GM21526 (cell line): Measurements from ENCODE around the gene PRDM13.

Experiments used
- ATAC-seq: cut with Tn5 transposase; IDR thresholded peaks from one replicate; pipeline ENCODE4 v1.9.1; 2021; ENCODE audit warnings: moderate library complexity; ENCODE audit not compliant: unreplicated experiment, low FRiP score

The PRDM13 gene

DNA sequence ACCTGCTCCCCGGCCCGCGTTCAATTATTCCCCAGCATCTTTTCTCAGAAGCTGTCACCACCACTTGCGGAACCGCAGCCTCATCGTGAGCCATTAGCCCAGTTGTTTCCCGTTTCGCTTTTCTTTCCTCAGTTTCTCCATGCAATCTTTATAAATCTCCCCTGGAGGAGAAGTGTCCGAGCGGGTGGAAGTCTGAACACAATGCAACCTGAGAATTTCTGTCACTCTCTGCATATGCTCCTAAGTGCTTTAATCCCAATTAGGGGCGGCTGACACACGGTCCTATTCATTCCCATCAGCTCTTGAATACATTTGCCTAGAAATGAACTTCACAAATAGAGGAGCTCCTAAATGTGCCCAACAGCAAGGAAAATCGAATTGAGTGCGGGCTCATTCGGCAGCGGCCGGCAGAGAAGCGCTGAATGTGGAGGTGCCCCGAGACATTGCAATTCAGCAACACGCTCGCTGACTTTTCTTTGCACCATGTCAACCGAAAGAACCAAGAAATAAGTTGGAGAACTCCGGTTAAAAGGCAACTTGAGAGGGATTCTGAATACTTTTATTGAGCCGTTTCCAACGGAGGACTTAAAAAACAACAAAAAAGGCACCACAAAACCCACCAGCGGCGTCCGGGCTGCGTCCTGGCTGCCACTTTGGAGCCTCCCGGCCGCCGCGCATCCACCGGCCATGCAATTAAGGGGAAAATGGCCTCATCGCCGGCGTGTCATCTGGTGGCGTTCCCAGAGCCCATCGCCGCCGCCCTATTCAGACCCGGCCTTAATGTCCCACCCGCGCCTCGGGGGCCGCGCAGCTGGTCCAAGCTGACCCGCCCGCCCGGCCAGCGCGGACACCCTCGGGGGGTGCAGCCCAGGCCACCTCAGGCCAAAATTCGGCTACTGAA lies 3.9 kb upstream of the PRDM13 start:
- peak; percentile 3 for ATAC-seq

DNA sequence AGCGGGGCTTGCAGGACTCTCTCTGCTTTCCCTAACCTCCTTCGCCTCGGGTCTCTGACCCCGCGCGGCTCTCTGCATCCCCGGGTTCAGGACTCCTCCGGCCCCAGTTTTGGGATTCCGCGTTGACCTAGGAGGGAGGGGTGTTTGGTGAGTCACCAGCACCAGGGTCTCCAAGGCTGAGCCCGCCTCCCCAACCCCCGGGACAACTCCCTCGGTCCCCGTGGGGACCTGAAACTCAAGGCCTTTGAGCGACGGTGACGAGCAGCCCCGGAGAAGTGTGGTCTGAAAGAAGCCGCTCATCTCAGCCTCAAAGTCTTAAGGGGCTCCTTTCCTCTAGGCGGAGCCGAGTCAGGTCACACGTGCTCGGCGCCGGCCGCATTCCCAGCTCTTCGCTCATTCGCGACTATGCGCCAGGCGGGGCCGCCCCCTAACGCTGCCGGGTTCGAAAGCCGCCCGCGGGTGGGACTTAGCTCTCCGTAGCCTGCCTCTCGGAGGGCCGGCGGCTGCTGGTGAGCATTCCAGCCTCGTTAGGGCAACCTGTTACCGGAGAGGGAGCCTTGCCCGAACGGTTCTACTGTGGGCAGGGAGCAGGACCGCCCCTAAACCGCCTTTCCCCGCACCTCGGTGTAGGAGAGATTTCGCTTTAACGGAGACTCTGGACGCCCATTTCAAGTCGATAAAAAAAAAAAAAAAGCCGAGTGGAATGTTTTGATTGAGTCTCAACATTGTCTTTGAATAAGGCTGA lies 3.0 kb upstream of the PRDM13 start:
- ATAC-seq = peak; percentile 49

- ATAC-seq = no peak
Observed at GRCh38 chr6:99604166-99605073, 2.2 kb upstream of the PRDM13 start.

GRCh38 chr6:99605074-99605734 lies 1.4 kb upstream of the PRDM13 start:
- no peak for ATAC-seq

- ATAC-seq = no peak
Observed at GRCh38 chr6:99605911-99606655, 550 bp upstream of the PRDM13 start.

DNA sequence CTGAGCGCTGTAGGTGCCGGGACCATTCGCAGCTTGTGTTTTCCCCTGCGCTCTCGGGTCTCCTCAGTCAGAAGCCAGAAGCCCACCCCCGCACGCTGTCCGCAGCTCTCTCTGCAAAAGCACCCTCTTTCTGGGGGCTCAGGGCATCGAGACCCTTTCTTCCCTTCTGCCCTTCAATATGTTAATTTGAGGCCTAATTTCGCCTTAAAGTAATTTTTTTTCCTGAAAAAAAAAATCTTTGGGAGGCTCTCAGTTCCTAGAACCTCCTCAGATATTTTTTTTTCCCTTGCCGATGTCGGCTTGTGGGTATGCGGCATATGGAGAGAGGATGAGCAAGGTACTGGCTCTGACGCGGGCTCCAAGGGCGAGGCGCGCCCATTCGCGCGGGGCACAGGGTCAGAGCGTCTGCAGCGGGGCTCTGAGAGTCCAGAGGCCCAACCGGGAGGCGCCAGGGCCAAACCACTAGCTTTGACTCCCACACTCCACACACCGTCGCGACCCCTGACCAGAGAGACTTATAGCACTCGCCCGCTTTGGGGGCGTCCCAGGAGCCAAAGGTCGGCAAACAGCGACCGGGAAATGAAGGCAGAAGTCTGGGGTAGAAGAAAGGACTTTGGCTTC lies 893 bp downstream of the PRDM13 start:
- no peak for ATAC-seq

GRCh38 chr6:99608059-99608885 lies 1.6 kb downstream of the PRDM13 start:
- no peak for ATAC-seq

DNA sequence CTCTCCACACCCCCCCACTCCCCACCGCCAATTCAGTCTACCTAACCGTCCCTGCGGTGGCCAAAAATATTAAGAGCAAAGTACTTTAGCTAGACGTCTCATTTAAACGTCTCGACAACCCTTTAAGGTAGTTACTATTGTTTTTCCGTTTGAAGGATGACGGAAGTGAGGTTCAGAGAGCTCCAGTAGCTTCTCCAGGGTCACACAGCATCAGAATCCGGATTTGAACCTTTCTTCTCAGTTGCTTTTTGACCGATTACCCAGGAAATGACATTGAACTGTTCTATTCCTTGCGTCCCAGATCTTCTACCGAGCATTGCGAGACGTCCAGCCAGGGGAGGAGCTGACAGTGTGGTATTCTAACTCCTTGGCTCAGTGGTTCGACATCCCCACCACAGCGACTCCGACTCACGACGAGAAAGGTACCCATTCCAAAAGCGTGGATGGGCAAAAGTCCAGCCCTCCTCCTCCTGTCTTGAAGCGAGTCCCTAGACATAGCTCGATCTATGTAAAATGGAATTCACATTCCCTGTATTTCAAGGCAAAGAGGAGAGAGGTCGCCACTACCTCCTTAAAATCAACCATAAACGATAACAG lies 2.4 kb downstream of the PRDM13 start:
- ATAC-seq = no peak

DNA sequence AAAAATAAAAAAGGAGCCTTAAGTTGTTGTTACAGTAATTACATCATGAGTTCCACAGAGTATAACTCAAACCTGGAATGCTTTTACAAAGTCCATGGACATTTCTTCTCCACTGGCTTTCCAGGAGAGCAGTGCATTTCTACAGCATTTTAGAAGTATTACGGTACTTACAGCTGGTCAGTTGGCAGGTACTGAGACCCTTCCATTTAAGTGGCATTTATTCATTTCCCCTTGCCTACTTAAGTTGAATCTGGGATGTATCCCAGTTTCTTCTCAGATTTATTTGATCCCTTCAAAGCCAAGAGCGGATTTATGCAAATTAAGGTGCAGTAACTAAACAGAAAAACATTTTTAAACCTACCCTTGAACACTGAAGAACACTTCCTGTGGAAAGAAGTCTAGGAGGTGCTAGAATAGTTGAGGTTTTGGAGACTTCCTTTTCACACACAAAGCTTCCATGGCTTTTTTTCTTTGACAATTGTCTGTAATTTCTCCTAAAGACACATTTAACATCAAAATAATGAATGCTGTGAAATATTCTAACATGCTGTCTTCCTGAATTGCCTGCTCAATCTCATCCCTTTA lies 3.4 kb downstream of the PRDM13 start:
- no peak for ATAC-seq

DNA sequence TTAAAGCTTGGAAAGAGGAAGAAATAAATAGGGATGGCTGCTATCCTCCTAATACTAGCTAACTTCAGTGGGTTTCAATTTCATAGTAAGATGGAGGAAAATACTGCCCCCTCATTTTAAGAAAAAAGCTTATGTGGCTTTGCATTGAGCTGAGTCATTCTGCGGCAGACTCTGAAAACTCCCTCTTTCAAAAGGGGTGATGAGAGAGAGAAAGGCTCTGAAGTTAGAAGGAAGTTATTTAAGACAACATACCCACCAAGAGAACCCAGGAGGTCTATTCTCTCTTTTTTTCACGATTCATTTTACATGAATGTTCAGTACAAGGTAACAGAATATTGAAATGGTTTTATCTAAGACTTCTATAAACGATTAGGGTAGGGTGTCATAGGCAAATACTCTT lies 4.5 kb downstream of the PRDM13 start:
- peak; percentile 56 for ATAC-seq

DNA sequence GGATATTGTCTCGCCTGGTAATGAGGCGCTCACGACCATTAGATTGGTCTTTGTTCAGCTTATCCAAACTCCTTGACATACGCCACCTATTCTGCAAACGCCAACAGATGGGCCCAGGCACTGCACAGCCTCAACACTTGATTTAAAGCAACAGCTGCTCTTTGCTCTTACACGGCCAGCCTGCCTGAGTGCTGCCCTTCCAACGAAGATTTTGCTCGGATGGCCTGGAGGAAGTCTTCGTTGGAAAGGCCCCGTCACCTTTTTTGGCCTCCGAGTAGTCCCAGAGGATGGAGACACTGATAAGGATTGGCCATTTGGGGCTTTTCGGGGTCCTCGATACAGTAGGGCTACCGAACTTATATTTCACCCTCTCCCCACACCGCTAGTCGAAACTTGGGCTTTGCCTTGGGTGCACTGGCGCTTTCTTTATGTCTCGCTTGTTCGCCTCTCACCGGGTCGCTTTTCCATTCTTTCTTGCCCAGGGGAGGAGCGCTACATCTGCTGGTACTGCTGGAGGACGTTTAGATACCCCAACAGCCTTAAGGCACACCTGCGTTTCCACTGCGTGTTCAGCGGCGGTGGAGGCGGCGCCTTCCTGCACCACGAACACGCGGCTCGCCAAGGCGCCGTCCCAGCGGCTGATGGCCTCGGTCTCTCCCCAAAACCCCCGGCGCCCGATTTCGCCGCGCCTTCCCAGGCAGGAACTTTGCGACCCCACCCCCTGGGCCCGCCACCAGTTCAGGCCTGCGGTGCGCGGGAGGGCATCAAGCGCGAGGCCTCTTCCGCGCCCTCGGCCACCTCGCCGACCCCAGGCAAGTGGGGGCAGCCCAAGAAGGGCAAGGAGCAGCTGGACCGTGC lies 6.1 kb downstream of the PRDM13 start:
- ATAC-seq = no peak

DNA sequence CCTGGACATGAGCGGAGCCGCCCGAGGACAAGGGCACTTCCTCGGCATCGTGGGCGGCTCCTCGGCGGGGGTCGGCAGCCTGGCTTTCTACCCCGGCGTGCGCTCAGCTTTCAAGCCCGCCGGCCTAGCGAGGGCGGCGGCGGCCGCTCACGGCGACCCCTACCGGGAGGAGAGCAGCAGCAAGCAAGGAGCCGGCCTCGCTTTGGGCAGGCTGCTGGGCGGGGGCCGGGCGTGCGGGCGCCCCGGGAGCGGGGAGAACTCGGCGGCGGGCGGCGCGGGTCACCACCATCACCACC lies 6.7 kb downstream of the PRDM13 start:
- ATAC-seq = peak; percentile 35

DNA sequence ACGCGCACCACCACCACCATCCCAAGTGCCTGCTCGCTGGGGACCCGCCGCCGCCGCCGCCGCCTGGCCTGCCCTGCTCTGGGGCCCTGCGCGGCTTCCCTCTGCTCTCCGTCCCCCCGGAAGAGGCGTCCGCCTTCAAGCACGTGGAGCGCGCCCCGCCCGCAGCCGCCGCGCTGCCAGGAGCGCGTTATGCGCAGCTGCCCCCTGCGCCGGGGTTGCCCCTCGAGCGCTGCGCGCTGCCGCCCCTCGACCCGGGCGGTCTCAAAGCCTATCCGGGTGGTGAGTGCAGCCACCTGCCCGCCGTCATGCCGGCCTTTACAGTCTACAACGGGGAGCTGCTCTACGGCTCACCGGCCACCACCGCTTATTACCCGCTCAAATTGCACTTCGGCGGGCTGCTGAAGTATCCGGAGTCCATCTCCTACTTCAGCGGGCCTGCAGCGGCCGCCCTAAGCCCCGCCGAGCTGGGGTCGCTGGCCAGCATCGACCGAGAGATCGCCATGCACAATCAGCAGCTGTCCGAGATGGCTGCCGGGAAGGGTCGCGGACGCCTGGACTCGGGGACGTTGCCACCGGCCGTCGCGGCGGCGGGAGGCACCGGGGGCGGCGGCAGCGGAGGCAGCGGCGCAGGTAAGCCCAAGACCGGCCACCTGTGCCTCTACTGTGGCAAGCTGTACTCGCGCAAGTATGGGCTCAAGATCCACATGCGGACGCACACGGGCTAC lies 7.2 kb downstream of the PRDM13 start:
- peak; percentile 63 for ATAC-seq

DNA sequence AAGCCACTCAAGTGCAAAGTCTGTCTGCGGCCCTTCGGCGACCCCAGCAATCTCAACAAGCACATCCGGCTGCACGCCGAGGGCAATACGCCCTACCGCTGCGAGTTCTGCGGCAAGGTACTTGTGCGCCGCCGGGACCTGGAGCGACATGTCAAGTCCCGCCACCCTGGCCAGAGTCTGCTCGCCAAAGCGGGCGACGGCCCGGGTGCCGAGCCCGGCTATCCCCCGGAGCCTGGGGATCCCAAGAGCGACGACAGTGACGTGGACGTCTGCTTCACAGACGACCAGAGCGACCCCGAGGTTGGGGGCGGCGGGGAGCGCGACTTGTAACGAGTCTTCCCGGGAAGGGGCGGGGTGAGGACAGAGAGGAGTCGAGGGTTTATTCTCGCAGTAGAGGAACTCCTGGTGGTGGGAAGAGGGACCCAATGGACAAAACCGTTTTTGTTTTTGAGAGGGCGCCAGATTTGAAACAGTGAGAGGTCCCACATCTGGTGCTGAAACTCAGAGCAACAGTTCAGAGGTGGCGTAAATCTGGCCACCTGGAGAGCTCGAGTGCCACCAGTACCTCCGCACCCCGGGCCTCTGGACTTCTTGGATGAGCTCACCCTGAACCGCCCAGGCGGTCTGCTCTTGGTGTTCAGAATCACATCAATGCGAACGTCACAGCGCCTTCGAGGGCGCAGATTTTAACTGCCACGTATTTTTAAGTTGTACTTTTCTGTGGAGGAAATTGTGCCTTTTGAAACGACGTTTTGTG lies 8.0 kb downstream of the PRDM13 start:
- ATAC-seq = peak; percentile 21

DNA sequence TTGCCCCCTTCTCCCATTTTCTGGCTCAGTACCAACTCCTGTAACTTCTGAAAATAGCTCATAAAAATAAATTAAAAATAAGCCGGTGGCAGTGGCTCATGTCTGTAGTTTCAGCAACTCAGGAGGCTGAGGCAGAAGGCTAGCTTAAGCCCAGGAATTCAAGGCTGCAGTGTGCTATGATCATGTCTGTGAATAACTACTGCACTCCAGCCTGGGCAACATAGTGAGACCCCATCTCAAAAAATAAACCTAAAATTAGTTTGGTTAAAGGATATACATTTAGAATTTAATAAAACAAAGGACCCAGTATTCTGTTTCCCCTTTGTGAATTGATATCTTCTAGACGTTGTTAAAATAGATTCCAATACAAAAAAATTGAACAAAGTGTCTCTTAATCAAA lies 10.5 kb downstream of the PRDM13 start:
- no peak for ATAC-seq
